Measurements from ENCODE around the gene LRFN4. TPM values are rescaled to one million over a fixed set of nuclear protein-coding genes. Genes with fewer than 3 reads are reported as not detected.

LRFN4 gene
- total RNA-seq, 1 donor from 2014 or later, result 14.5 TPM

GRCh38 chr11:66854729-66855211 is 2.1 kb upstream of the LRFN4 start:
- ATAC-seq, result no peak
- no peak for DNase-seq (ENCODE audit: low spot score)
- intact Hi-C loops (cut with DNase I), result no loop called here

GRCh38 chr11:66855574-66856495 is 1.0 kb upstream of the LRFN4 start:
- intact Hi-C loops (cut with DNase I), result no loop called here
- ATAC-seq (peak; percentile 90), DNase-seq (ENCODE audit: low spot score) (peak; percentile 96)

GRCh38 chr11:66857234-66857926 is 516 bp downstream of the LRFN4 start:
- ATAC-seq (no peak), DNase-seq (ENCODE audit: low spot score) (peak; percentile 66)
- intact Hi-C loops (cut with DNase I), result no loop called here

- DNase-seq (ENCODE audit: low spot score), result peak; percentile 63
- ATAC-seq, result no peak
- intact Hi-C loops (cut with DNase I), result no loop called here
Measured at GRCh38 chr11:66857927-66858185, 992 bp downstream of the LRFN4 start.

- DNase-seq (ENCODE audit: low spot score) (peak; percentile 62), ATAC-seq (no peak)
- intact Hi-C loops (cut with DNase I), result no loop called here
Measured at GRCh38 chr11:66858186-66858938, 1.5 kb downstream of the LRFN4 start.

GRCh38 chr11:66858939-66859685 is 2.2 kb downstream of the LRFN4 start:
- ATAC-seq (no peak), DNase-seq (ENCODE audit: low spot score) (no peak)
- intact Hi-C loops (cut with DNase I), result no loop called here

GRCh38 chr11:66859686-66860448 is 3.0 kb downstream of the LRFN4 start:
- intact Hi-C loops (cut with DNase I), result loop anchor here (10.0 kb wide), 1 partner anchor 95 kb away; the partner anchor contains the start of gene PC
- DNase-seq (ENCODE audit: low spot score), result no peak
- ATAC-seq, result no peak

GRCh38 chr11:66860449-66860831 is 3.6 kb downstream of the LRFN4 start:
- ATAC-seq (no peak), DNase-seq (ENCODE audit: low spot score) (no peak)
- intact Hi-C loops (cut with DNase I), result loop anchor here (10.0 kb wide), 1 partner anchor 94 kb away; the partner anchor contains the start of gene PC

- DNase-seq (ENCODE audit: low spot score), result no peak
- no peak for ATAC-seq
- intact Hi-C loops (cut with DNase I), result loop anchor here (10.0 kb wide), 1 partner anchor 94 kb away; the partner anchor contains the start of gene PC
Measured at GRCh38 chr11:66861038-66861773, 4.3 kb downstream of the LRFN4 start.

- intact Hi-C loops (cut with DNase I), result loop anchor here (10.0 kb wide), 1 partner anchor 93 kb away; the partner anchor contains the start of gene PC
- DNase-seq (ENCODE audit: low spot score), result no peak
- no peak for ATAC-seq
Measured at GRCh38 chr11:66861774-66862558, 5.1 kb downstream of the LRFN4 start.

- DNase-seq (ENCODE audit: low spot score) (no peak), ATAC-seq (no peak)
- intact Hi-C loops (cut with DNase I), result loop anchor here (10.0 kb wide), 1 partner anchor 92 kb away; the partner anchor contains the start of gene PC
Measured at GRCh38 chr11:66862559-66863037, 5.7 kb downstream of the LRFN4 start.

- ATAC-seq (no peak), DNase-seq (ENCODE audit: low spot score) (no peak)
- intact Hi-C loops (cut with DNase I), result loop anchor here (10.0 kb wide), 1 partner anchor 91 kb away; the partner anchor contains the start of gene PC
Measured at GRCh38 chr11:66863428-66864125, 6.7 kb downstream of the LRFN4 start.

- DNase-seq (ENCODE audit: low spot score) (no peak), ATAC-seq (no peak)
- intact Hi-C loops (cut with DNase I), result loop anchor here (10.0 kb wide), 1 partner anchor 90 kb away; the partner anchor contains the start of gene PC
Measured at GRCh38 chr11:66864172-66864901, 7.5 kb downstream of the LRFN4 start.

GRCh38 chr11:66864924-66865697 is 8.2 kb downstream of the LRFN4 start:
- intact Hi-C loops (cut with DNase I), result loop anchor here (10.0 kb wide), 1 partner anchor 90 kb away; the partner anchor contains the start of gene PC
- ATAC-seq (no peak), DNase-seq (ENCODE audit: low spot score) (no peak)
